GM10847 (cell line): ENCODE results near the gene DYNLT3.
A peak's percentile ranks its signal among the peaks of the same experiment; 100 is the strongest.

Experiments
- POLR2A ChIP-seq: IDR thresholded peaks from 2 replicates; pipeline ENCODE4 v1.6.1; 2011; ENCODE audit not compliant: insufficient read length; ENCODE audit errors: extremely low read depth

The DYNLT3 gene

GRCh38 chrX:37846934-37847732 lies at the start of gene DYNLT3:
Gene DYNLT3 (minus strand): TSS chrX:37847571. CDS start chrX:37847510, 61 bp downstream.
- TF ChIP-seq POLR2A: peak; percentile 24

GRCh38 chrX:37896511-37896890 lies 49.1 kb upstream of the DYNLT3 start:
- TF ChIP-seq POLR2A: no peak

- TF ChIP-seq POLR2A: no peak
Measured at GRCh38 chrX:37895795-37896510, 48.6 kb upstream of the DYNLT3 start.

GRCh38 chrX:37894725-37895124 lies 47.4 kb upstream of the DYNLT3 start:
- no peak for TF ChIP-seq POLR2A

- no peak for TF ChIP-seq POLR2A
Measured at GRCh38 chrX:37888010-37888409, 40.6 kb upstream of the DYNLT3 start.

- TF ChIP-seq POLR2A: no peak
Measured at GRCh38 chrX:37887347-37887746, 40.0 kb upstream of the DYNLT3 start.

- no peak for TF ChIP-seq POLR2A
Measured at GRCh38 chrX:37883196-37883595, 35.8 kb upstream of the DYNLT3 start.

- TF ChIP-seq POLR2A: no peak
Measured at GRCh38 chrX:37879692-37880091, 32.3 kb upstream of the DYNLT3 start.

GRCh38 chrX:37876716-37877115 lies 29.3 kb upstream of the DYNLT3 start:
- no peak for TF ChIP-seq POLR2A

- no peak for TF ChIP-seq POLR2A
Measured at GRCh38 chrX:37875675-37876074, 28.3 kb upstream of the DYNLT3 start.

- no peak for TF ChIP-seq POLR2A
Measured at GRCh38 chrX:37873220-37873619, 25.8 kb upstream of the DYNLT3 start.

GRCh38 chrX:37872303-37872655 lies 24.9 kb upstream of the DYNLT3 start:
- TF ChIP-seq POLR2A: no peak

GRCh38 chrX:37871626-37872302 lies 24.4 kb upstream of the DYNLT3 start:
- no peak for TF ChIP-seq POLR2A

- no peak for TF ChIP-seq POLR2A
Measured at GRCh38 chrX:37867536-37868153, 20.3 kb upstream of the DYNLT3 start.

GRCh38 chrX:37863728-37864127 lies 16.4 kb upstream of the DYNLT3 start:
- no peak for TF ChIP-seq POLR2A

GRCh38 chrX:37862851-37863250 lies 15.5 kb upstream of the DYNLT3 start:
- no peak for TF ChIP-seq POLR2A

- TF ChIP-seq POLR2A: no peak
Measured at GRCh38 chrX:37860721-37861120, 13.3 kb upstream of the DYNLT3 start.
